RPMI7951 (cell line): Measurements from ENCODE around the gene WDFY4. TPM values are rescaled to one million over a fixed set of nuclear protein-coding genes. Genes with fewer than 3 reads are reported as not detected.

Experiments used
- DNase-seq: peaks from one replicate; pipeline ENCODE4 v3.0.0-alpha.2; 2012; ENCODE audit warnings: low read depth
- total RNA-seq: library from RNA; depleted of rRNA; stranded (reverse); fragments of >200 nt; shearing (Covaris generic); gene quantifications from 2 replicates; pipeline ENCODE4 v1.2.3, GENCODE V29; 2014; rRNA removed

The WDFY4 gene
- total RNA-seq, 1 experiment from 2014 or later, result not detected

GRCh38 chr10:49023071-49023470 lies 338.4 kb downstream of the WDFY4 start:
- no peak for DNase-seq

GRCh38 chr10:49023752-49024151 lies 339.1 kb downstream of the WDFY4 start:
- no peak for DNase-seq

DNA sequence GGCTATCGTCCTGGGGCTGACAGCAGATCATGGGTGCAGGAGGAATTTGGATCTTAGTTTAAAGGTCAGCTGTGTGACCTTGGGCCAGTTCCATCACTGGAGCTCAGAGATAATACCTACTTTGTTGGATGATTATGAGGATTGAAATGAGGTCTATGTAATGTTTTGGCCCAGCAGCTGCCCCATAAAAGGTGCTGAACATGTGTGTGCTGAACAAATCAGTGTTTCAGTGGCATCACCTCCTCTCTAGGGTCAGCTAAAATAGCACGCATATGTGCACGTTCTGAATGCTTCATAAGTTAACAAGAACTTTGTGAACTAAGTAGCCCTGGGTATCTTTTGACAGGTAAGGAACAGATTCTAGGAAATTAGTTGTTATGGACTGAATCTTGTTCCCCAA lies 339.8 kb downstream of the WDFY4 start:
- no peak for DNase-seq

- no peak for DNase-seq
These were observed 340.8 kb downstream of the WDFY4 start for GRCh38 chr10:49025347-49025983.

DNA sequence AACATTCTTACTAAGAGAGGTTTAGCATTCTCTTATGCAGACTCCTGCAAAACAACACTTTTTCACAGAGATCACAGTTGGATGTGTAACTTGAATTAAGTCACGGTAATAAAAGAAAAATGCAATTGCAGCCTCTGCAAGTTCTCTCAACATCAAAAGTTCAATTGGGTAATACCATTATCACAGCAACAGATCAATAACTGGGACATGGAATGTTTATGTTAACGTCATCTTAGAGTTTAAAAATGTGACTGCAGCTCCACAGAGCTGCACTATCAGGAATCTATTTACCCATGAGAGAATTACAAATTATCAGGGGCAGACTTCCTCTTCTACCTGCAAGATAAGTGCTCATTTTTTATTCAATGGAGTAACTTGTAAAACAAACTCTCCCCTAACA lies 344.0 kb downstream of the WDFY4 start:
- DNase-seq, result no peak

DNA sequence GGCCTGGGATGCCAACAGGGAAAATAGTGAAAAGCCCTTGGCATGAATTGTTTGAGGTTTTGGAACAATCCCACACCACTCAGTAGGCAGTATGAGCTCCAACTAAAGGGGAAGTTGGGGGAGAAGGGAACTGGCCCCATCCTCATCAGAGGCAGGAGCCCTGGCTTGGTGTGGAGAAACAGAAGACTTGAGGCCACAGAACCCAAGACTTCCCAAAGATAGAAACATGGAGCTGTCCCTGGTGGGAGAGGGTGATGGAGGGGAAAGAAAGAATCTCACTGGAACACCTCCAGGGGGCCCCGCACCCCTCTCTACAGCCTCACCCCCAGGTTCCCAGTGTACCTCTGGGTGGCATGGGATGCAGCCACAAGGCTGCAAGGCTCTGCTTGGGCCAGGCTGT lies 345.0 kb downstream of the WDFY4 start:
- DNase-seq, result no peak

Other genes starting within 250 kb of the WDFY4 start
- 20.7 and 31.0 TPM in 2 replicates for gene ARHGAP22, start 79.8 kb upstream of the WDFY4 start, total RNA-seq